SH-SY5Y (cell line): Measurements from ENCODE around the gene NNAT.

Experiments used
- GATA2 ChIP-seq: IDR thresholded peaks from 2 replicates; pipeline ENCODE4 v1.6.1; 2011; ENCODE audit warnings: mild to moderate bottlenecking, low read depth, low read length
- GATA3 ChIP-seq: IDR thresholded peaks from 2 replicates; pipeline ENCODE4 v1.6.1; 2011; ENCODE audit warnings: low read depth, mild to moderate bottlenecking, low read length, moderate library complexity

DNA sequence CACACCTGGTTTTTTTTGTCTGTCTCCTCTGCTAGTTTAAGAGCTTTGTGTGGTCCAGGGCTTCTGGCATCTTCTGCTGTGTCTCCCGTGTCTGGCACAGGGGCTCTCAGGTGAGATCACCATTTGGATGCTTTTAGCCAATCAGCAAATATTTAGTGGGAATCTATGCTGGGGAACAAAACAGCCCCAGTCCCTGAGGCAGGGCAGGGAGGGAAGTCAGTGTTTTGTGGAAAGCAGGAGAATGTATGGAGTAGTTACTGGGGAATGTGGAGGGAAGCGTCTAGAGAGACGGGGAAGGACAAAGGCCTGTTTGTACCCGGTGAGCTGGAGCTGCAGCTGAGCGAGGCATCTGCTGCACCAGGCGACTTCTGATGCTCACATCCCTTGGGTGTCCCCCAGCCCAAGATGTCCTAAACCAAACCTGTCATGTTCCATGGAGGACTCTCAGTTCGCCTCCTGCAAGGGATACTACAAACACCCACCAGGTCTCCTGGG, 49.3 kb upstream of the NNAT start:
- TF ChIP-seq GATA2: no peak
- no peak for TF ChIP-seq GATA3
